GM11168 (cell line): ENCODE results near the gene KLHL36.
"Not testable (repeated sequence)": the region's sequence is repeated elsewhere in the genome, so short reads cannot be mapped to it uniquely, and the experiment has no call there.

Source experiments
- in situ Hi-C: fragments of 300-500 bp; cut with MboI; formaldehyde crosslinking; loops from one replicate; pipeline ENCODE4 v1.12.0; 2022; ENCODE audit warnings: low sequenced_read_pairs; ENCODE audit not compliant: unreplicated experiment

KLHL36 gene

DNA sequence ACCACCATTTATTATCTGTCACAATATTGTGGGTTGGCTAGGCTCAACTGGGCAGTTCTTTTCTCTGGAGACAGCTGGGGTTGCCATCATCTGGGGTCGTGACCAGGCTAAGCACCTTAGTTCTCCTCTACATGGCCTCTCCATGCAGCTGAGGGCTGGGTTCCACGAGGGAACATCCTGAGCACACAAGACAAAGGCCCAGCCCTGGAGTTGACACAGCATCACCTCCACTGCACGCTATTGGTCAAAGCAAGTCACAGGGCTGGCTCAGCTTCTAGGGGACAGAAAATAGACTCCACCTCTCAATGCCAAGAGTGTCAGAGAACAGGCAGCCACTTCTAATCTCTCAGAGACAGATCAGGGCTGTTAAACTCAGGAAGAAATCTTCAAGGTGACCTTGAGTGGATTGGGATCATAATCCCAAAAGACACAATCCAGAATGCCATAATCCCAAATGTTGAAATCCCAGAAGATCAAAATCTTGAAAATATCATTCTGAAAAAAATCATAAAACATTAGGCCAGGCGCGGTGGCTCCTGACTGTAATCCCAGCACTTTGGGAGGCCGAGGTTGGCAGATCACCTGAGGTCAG is 38.5 kb downstream of the KLHL36 start:
- in situ Hi-C loops, result no loop called here

DNA sequence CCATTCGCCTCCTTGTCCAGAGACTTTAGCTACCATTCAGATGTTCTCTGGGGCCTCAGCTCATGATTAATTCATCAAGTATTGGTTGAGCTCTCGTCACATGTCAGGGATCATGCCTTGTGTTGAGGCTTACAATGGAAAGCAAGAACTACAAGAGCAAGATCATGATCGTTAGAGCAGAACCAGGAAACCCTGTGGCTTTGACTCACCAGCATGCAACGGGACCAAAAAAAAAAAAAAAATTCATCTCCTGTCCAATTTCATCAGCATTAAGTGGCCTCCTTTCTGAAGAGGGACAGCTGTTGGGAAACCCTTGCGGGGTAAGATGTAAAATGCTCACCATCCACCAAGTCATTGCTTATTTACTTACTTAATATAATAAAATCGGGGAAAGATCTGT is 39.4 kb downstream of the KLHL36 start:
- in situ Hi-C loops, result no loop called here

GRCh38 chr16:84688163-84688562 is 39.9 kb downstream of the KLHL36 start:
- in situ Hi-C loops, result not testable (repeated sequence)

DNA sequence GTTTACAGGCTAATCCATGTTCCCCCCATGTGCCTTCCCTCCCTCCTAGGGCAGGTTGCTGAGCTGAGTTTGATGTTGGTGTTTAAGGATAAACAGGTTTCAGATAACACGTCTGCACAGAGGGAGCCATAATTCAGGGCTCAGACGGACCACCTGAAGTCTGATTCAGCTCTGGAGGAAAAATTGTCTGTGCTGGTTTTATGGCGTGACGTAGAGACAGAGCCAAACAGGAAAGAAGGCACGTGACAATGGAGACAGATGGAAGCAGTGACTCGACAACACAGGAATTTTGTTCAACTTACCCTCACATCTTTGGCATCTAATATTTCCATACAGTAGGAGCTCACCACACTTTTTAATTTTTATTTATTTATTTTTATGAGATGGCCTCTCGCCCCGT is 40.8 kb downstream of the KLHL36 start:
- in situ Hi-C loops, result no loop called here

- in situ Hi-C loops, result no loop called here
These were observed 41.9 kb downstream of the KLHL36 start for GRCh38 chr16:84690088-84690819.

- in situ Hi-C loops, result no loop called here
These were observed 44.3 kb downstream of the KLHL36 start for GRCh38 chr16:84692451-84693214.

GRCh38 chr16:84693869-84694268 is 45.6 kb downstream of the KLHL36 start:
- in situ Hi-C loops, result not testable (repeated sequence)

- in situ Hi-C loops, result no loop called here
These were observed 46.7 kb downstream of the KLHL36 start for GRCh38 chr16:84694980-84695379.

DNA sequence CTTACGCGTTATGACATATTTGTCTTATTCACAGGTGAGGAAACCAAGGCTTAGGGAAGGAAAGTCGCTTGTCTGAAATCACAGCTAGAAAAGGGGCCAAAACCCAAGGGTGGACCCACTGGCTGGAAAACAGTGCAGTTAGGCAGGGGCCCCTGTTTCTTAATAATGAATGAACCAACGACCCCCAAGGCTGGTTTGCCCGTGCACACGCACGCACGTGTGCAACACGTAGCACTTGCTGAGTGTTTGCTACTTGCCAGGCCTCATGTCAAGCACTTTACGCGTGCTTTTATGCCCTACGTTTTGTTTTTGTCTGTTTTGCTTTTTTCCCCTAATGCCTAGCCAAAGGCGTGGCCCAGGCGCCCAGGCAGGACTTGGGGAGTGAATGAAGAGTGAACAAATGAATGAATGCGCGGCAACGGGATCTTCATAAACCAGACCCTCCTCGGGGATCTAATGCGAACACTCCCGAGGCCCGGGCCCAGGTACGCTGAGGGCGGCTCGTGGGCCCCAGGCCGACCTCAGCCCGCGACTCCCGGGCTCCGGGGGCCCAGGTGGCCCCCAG is 50.9 kb downstream of the KLHL36 start:
- in situ Hi-C loops, result no loop called here

DNA sequence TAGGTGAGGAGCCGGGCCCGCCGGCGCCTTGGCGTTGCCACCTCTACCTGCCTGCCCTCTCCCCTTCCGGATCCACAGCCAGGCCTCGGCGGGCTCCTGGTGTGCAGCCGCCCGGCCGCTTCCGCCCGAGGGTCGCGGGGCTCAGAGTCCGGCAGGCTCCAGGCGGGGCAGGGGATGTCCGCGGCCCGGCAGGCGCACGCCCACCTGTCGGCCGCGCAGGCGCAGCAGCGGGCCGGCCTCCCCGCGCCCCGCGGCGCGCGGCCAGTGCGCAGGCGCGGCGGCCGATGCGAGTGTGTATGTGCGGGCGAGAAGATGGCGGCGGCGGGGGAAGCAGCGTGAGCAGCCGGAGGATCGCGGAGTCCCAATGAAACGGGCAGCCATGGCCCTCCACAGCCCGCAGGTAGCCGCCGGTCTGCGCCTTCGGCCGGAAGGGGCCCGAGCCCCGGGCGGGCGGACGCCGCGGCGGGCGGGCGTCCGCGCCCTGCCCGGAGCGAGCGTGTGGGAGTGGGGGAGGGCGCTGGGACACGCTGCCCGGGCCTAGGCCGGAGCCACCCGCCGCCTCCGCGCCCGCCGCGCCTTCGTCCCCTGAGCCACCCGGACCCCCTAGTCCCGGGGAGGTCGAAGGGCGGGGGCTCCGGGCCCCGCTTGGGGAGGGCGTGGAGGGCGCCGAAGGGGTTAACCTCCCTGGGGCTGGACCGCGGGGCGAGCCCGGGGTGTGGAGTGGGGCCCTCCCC is 51.6 kb downstream of the KLHL36 start, which contains the start of gene USP10:
Gene USP10, plus strand, starts transcription at position 289 of the 734 bp plus-strand sequence. Its CDS starts 91 bp downstream, at position 380.
- in situ Hi-C loops, result no loop called here

- in situ Hi-C loops, result no loop called here
These were observed 52.4 kb downstream of the KLHL36 start for GRCh38 chr16:84700446-84701300.

DNA sequence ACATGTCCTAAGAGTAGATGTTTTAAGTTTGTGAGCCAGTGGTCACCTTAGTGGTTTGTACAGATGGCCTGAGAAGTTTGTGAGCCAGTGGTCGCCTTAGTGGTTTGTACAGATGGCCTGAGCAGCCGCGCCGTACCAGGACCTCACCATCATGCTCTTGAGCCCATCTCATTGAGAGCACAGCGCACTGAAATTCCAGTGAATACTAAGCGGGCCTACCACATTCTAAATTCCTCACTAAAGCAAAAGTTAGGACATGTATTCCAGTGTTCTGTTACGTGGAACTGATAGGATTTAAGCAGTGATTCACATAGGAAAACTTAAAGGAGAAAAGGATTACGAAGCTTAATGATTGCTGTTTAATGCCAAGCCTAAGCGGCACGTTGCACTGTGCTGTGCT is 55.4 kb downstream of the KLHL36 start:
- in situ Hi-C loops, result no loop called here

- in situ Hi-C loops, result no loop called here
These were observed 55.9 kb downstream of the KLHL36 start for GRCh38 chr16:84704253-84704652.

DNA sequence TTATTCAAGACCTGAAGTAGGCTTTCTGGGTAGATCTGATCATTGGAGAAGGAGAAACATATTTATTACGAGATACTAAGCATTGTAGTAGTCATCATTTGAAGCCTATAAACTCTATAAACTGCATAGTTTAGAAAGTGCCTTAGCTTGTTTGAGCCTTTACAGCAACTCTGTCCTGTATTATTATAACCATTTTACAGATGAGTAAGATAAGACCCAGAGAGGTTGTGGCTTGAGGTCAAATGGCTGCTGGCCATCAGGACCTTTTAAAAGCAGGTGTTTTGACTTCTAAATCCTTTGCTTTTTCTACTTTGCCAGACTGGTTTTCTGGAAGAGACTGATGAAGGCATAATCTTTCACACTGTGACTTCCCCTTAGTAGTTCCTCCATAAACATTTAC is 58.5 kb downstream of the KLHL36 start:
- in situ Hi-C loops, result no loop called here

DNA sequence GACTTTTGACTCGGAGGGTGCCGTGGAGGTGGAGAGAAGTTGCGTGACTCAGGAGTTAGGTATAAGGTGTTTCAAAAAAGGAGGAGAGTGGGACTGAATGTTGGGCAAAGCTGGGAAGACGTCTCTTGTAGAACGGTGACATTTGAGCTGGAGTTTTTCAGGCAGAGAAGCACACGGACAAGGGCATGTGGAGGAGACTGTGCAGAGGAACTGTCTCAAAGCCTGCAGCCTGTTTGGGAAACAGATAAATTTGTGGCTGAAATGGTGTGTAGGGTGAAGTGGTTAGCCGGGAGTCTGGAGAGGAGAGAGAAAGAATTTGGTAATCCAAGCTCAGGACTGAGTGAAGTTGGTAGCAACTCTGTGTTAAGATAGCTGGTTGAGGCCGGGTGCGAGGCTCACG is 61.3 kb downstream of the KLHL36 start:
- in situ Hi-C loops, result no loop called here

DNA sequence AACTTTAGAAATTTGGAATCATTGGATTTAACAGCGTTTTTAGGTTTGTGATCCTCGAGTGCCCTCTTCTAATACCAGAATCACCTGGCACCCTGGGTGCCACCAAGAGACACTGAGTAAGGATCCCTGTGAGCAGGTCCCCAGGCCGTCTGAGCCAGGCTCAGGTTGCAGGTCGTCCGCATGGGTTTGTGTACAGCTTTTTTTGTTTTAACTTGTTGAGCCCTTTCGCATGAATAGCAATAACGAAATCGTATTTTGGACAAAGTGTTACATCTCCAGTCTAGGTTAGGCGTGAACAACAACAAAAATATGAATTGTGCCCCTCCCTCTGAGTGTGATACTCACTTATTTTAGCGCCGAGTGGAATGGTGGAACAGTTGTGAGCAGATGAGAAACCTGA is 62.4 kb downstream of the KLHL36 start:
- in situ Hi-C loops, result no loop called here
